ENCODE measurements around the gene UFD1.

DNA sequence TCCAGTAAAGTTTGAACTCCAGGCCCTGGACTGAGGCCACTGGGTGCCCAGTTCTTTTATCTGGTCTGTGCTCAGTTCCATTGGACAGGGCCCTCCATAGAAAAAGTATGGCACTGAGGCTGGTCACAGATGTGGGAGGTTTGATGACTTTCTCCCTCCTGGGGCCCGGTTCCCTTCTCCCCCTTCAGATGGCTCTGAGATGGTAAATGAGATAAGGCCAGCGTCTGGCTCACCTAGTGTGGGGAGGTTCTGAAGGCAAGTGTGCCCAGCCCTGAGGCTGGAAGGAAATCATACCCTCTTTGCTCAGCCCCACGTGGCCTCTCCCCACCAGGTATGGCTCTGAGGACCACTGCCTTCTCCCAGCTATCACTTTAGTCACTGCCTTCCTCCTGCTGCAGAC lies 46.7 kb upstream of the UFD1 start:
- TF ChIP-seq, protein P1, sequence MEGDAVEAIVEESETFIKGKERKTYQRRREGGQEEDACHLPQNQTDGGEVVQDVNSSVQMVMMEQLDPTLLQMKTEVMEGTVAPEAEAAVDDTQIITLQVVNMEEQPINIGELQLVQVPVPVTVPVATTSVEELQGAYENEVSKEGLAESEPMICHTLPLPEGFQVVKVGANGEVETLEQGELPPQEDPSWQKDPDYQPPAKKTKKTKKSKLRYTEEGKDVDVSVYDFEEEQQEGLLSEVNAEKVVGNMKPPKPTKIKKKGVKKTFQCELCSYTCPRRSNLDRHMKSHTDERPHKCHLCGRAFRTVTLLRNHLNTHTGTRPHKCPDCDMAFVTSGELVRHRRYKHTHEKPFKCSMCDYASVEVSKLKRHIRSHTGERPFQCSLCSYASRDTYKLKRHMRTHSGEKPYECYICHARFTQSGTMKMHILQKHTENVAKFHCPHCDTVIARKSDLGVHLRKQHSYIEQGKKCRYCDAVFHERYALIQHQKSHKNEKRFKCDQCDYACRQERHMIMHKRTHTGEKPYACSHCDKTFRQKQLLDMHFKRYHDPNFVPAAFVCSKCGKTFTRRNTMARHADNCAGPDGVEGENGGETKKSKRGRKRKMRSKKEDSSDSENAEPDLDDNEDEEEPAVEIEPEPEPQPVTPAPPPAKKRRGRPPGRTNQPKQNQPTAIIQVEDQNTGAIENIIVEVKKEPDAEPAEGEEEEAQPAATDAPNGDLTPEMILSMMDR (IDR thresholded peaks at IDR 0.05; ENCODE audit: poor library complexity): no peak
- no peak for TF ChIP-seq EZH2phosphoT487 (IDR thresholded peaks at IDR 0.05; ENCODE audit: low read depth, severe bottlenecking, unreplicated experiment)
